SIG-M5 treated with dmso at 0.1 percent for 504 hours (cell line): ENCODE results near the gene HECW1.
"Not testable (repeated sequence)": the region's sequence is repeated elsewhere in the genome, so short reads cannot be mapped to it uniquely, and the experiment has no call there.

ENCODE experiments used
- DNase-seq: peaks from one replicate; lab custom pipeline; 2025; ENCODE audit not compliant: unreplicated experiment; lab: John Stamatoyannopoulos, UW

Gene HECW1

GRCh38 chr7:43302773-43303460 lies 190.5 kb downstream of the HECW1 start:
- no peak for DNase-seq

GRCh38 chr7:43303740-43304241 lies 191.3 kb downstream of the HECW1 start:
- no peak for DNase-seq

DNA sequence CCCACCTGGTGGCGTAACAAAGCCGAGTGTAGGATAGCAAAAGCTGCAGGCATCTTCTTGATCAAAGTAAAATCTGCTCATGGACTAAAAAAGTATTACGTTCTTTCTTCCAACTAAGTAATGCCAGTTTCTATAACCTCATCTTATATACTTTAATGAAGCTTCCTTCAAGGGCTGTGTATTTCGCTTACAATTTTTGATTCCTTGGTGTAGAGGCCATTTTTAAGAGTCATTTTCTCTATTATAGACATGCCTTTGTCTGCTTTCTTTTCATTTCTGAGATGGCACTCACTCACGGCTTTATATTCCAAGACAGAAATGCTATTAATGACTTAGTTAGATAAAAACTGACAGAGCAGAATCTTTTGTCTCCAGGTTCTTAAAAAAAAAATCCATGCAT lies 194.0 kb downstream of the HECW1 start:
- no peak for DNase-seq

DNA sequence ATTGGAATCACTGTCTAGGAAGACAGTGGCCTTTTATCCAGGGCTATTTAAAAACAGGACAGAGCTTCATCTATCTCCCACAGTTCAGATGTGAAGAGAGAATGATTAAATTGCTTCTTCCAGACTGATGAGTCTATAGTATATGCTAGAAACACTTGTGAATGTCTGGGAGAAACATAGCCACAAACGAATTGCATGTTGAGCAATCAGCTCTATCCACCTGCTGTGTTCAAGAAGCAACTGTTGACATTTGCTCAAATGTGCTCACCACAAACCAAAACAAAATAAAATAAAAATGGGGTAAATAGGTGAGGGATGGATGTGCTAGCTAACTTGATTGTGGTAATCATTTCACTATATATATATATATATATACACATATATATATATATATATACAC lies 195.1 kb downstream of the HECW1 start:
- DNase-seq = no peak

DNA sequence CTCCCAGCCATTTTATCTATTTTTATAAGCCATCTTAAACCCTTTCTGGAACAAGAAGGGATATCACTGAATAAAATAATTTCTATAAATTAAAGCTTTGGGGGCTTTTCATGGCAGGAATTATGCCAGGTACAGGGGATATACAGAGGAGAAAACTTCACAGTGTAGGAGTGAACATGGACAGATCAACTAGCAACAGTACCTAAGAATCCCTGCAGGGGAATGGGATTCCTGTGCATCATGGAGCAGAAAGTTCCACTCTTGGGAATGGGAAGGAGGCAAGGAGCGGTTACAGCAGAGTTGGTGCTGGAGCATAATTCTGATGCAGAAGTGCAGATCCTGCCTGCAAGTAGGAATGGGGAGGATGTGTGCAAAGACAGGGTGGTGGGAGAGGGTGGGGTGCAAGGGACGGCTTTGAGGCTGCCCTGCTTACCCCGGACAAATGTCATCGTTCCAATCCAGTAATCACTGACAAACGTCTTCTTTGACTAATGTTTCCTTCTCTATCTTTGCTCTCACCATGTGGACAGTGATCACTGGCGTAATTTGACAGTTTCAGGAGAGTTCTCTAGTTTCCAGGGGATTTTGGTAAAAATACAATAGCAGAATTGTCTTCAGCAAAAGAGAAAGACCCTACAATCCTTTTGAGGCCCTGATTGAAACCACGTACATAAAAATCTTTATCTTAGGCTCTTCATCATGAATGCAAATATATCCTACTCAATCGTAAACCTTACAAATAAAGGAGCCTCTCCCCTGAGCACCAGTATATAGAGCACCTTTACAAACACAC lies 196.7 kb downstream of the HECW1 start:
- DNase-seq = no peak

- no peak for DNase-seq
Measured at GRCh38 chr7:43309706-43310022, 197.2 kb downstream of the HECW1 start.

GRCh38 chr7:43311052-43311451 lies 198.6 kb downstream of the HECW1 start:
- no peak for DNase-seq

DNA sequence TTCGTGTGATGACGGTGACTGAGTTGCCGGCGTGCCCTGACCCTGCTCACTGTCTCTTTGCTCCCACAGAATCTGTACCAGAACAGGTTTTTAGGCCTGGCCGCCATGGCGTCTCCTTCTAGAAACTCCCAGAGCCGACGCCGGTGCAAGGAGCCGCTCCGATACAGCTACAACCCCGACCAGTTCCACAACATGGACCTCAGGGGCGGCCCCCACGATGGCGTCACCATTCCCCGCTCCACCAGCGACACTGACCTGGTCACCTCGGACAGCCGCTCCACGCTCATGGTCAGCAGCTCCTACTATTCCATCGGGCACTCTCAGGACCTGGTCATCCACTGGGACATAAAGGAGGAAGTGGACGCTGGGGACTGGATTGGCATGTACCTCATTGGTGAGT lies 199.2 kb downstream of the HECW1 start:
- DNase-seq = no peak

DNA sequence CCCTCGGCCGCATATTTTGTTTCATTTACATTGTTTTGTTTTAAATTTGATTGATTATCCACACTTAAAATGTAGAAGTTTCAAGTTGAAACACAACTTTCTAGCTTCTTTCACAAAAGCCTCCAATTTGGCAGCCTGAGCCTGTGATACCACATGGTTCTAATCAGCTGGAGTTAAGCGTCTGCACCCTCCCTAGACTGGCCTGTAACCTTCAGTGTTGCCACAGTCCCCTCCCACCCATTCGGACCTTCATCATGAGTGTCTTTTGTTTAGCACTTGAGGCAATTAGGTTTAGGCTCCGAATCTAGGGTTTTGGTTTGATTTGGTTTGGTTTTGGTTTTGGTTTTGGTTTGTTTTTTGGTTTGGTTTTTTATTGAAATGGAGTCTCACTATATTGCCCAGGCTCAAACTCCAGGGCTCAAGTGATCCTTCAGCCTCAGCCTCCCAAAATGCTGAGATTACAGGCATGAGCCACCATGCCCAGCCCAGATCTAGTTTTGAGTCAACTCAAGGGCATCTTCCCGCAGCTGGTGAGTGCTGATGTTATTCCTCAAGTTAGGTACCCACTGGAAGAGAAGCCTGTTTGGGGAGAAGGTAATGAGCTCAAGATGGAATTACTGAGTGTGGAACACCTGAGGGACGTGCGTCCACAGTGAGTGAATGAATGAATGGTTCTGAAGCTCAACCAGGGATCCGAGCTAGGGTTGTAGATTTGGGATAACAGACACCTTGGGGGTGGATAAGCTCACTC lies 201.4 kb downstream of the HECW1 start:
- no peak for DNase-seq

DNA sequence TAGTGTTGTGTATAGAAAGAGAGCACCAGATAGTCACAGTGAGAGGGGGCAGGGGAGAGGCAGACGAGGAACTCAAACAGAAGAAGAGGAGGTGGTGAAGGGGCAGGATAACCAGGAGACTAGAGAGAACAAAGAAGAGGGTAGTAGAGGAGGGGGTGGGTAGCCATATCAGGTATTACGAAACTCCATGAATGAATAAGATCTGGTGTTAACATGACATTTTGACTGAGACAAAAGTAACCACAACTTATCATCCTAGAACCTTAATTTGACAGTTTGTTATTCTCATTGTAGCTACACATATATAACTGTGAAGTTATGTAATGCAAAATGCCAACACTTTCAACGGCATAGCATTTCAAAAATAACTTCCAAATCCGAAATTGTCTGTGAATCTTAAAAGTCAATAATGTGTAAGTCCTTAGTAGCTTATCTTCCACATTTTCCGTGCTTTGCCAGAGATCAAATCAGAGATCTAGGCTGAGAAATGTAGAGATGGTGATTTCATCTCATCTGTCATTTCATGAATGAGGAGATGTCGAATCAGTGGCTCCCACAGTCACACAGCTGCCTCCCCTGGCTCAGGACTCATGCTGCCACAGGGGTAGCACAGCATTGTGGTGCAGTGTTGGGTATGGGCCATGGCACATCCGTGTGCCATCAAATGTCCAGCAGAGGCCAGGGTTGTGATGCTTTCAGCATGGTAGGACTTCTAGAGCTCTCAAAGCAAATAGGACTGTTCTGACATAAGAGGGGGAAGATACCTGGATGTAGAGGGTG lies 202.1 kb downstream of the HECW1 start:
- no peak for DNase-seq

DNA sequence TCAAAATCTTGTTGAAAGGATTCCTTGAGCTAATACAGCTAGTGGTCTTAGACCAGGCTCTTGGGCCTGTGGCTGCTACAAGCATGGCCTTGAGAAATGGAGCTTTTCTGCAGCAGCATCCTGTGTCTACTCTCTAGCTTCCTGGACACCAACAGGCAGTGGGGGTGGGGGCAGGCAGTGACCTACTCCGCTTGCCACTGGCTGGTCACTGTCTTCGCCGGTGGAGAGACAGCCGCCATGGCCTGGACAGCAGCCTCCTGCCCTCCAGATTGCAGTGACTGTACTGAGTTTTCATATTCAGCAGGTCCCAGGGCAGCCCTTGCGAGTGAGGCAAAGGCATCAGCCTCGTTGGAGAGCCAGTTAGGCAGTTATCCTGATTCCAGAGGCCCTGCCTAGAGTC lies 204.6 kb downstream of the HECW1 start:
- no peak for DNase-seq

DNA sequence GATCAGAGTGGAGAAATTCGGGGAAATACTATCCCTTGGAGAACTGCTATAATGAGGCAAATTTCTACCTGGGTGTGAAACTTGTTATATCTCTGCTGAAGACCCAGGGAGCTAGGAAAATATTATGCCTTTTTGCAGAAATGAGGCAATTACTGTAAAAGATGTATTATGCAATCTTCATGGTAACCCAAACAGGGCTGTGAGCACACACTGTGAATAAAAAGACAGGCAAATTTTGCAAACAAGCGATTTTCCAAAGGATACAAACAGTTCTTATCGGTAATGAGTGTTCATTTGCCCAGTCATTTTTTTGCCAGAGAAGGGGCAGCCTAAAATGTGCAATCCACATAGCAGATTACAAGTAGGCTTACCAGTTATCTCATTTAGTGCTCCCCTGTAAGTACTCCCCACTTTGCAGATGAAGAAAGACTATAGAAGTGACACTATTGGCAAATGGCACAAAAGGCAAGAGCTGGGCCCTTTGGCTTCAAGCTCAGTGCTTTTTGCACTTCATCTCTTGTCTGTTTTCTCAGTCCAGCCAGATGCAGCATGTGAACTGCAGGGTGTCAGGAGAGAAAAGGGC lies 205.8 kb downstream of the HECW1 start:
- peak; percentile 10 for DNase-seq

DNA sequence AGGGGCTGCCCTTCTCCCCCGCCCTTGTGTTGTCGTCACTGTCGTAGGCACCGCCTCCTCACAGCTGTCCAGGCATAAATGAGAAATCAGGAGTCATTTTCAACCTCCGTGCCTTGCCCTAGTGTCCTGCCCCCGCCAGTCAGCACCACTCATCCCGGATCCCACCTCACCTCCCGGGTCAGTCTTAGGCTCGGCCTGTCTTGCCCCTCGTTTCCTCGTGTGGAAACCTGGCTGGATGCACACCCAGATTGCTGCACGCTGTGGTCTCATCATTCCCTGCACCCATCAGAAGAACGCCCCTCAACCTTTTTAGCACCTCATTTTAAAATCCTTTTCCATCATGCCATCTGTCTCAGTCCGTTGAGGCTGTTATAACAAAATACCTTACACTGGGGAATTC lies 213.1 kb downstream of the HECW1 start:
- no peak for DNase-seq

- DNase-seq = no peak
Measured at GRCh38 chr7:43328336-43328735, 215.9 kb downstream of the HECW1 start.

- DNase-seq = no peak
Measured at GRCh38 chr7:43328785-43329380, 216.4 kb downstream of the HECW1 start.

- no peak for DNase-seq
Measured at GRCh38 chr7:43332193-43332796, 219.8 kb downstream of the HECW1 start.

DNA sequence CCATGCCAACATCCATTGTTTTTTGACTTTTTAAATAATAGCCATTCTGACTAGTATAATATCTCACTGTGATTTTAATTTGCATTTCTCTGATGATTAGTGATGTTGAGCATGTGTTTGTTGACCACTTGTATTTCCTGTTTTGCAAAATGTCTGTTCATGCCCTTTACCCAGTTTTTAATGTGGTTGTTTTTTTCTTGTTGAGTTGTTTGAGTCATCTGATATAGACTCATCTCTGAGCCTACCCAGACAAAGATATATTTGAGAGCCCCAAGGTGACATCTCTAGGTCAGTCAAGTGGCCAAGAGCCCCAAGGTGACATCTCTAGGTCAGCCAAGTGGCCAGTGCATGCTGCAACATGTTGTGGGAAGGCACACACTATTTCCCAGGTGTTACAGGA lies 224.7 kb downstream of the HECW1 start:
- DNase-seq = no peak

- DNase-seq = no peak
Measured at GRCh38 chr7:43337811-43338210, 225.4 kb downstream of the HECW1 start.

DNA sequence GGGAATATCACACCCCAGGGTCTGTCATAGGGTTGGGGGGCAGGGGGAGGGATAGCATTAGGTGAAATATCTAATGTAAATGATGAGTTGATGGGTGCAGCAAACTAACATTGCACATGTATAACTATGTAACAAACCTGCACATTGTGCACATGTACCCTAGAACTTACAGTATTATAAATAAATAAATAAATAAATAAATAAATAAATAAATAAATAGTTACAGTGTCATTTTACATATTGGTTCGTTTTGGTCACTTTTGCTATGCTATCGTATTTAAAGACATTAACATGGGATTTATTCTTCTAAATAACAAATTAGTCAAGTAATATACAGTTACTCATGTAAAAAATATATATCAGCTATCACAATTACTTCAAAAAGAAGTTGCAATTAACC lies 228.7 kb downstream of the HECW1 start:
- no peak for DNase-seq

DNA sequence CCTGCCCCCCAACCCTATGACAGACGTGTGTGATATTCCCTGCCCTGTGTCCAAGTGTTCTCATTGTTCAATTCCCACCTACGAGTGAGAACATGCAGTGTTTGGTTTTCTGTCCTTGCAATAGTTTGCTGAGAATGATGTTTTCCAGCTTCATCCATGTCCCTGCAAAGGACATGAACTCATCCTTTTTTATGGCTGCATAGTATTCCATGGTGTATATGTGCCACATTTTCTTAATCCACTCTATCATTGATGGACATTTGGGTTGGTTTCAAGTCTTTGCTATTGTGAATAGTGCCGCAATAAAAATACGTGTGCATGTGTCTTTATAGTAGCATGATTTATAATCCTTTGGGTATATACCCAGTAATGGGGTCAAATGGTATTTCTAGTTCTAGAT lies 231.0 kb downstream of the HECW1 start:
- DNase-seq = not testable (repeated sequence)
